Kidney (tissue), 14 donors: ENCODE data around the gene OR8B8. TPM values are rescaled to one million over a fixed set of nuclear protein-coding genes. Genes with fewer than 3 reads are reported as not detected.

Experiments used
- DNase-seq, 5 donors: peaks; one replicate each; pipeline ENCODE4 v3.0.0-alpha.2; 2013 to 2020
- FAIRE-seq: peaks from 2 replicates; lab custom pipeline; 2012; peaks lifted over from hg19 to GRCh38; lab: Jason Lieb, UNC
- H3K27ac ChIP-seq, 2 donors: one replicate each; pipeline ENCODE4 v1.7.0; 2013; ENCODE audit warnings: low read depth in 2 of 2, low read length in 2 of 2, inconsistent platforms in 1 of 2
- H3K27me3 ChIP-seq: one replicate; pipeline ENCODE4 v1.7.1; 2013; ENCODE audit warnings: low read length, inconsistent platforms; ENCODE audit not compliant: control insufficient read depth, insufficient read depth
- H3K36me3 ChIP-seq, 3 donors: one replicate each; pipeline versions ENCODE4 v1.7.0 to v1.7.1; 2013; ENCODE audit warnings: low read length in 3 of 3, control low read depth in 1 of 3, inconsistent platforms in 1 of 3; ENCODE audit not compliant: insufficient read depth in 3 of 3, control insufficient read depth in 2 of 3
- H3K4me1 ChIP-seq, 3 donors: one replicate each; pipeline versions ENCODE4 v1.7.0 to v1.7.1; 2013; ENCODE audit warnings: low read length in 3 of 3, inconsistent platforms in 1 of 3, low read depth in 1 of 3; ENCODE audit not compliant: control insufficient read depth in 2 of 3, insufficient read depth in 2 of 3
- H3K4me3 ChIP-seq, 3 donors: one replicate each; pipeline versions ENCODE4 v1.7.0 to v1.8.1; 2013; ENCODE audit warnings: low read length in 3 of 3, control low read depth in 1 of 3, inconsistent platforms in 1 of 3
- H3K9ac ChIP-seq, 3 donors: one replicate each; pipeline versions ENCODE4 v1.7.0 to v1.7.1; 2013; ENCODE audit warnings: low read length in 3 of 3, control low read depth in 1 of 3, inconsistent platforms in 1 of 3
- H3K9me3 ChIP-seq, 3 donors: one replicate each; pipeline versions ENCODE4 v1.7.0 to v1.7.1; 2013; ENCODE audit warnings: low read length in 3 of 3, control low read depth in 1 of 3, inconsistent platforms in 1 of 3; ENCODE audit not compliant: control insufficient read depth in 2 of 3, insufficient read depth in 1 of 3
- intact Hi-C: fragments of 100-400 bp; cut with DNase I; formaldehyde crosslinking; loops from one replicate; pipeline ENCODE4 v1.11.1; 2022
- polyA plus RNA-seq: library from polyadenylated mRNA; stranded (reverse); fragments of 350-450 nt; fragmentation: Illumina TruSeq; extraction: RNeasy Lipid Tissue Mini Kit (QIAGEN cat#74804); gene quantifications from one replicate; pipeline ENCODE4 v1.2.3, GENCODE V29; 2014; ENCODE audit warnings: low read depth, low replicate concordance; ENCODE audit not compliant: insufficient read depth
- total RNA-seq: library from RNA; stranded (reverse); fragmentation: NEBNext Ultra II Directional; extraction: Animal tissue kit (Norgen Biotek cat#: 25700); gene quantifications from one replicate; pipeline ENCODE4 v1.2.1, GENCODE V29; 2021
- TF ChIP-seq, protein P1 (sequence below): IDR thresholded peaks from 3 replicates; pipeline ENCODE4 v1.5.1; 2012; ENCODE audit warnings: mild to moderate bottlenecking, moderate library complexity, borderline replicate concordance; ENCODE audit not compliant: insufficient read depth; ENCODE audit errors: extremely low read depth
- donor health status: control.
- donor health status: control.
- donor health status: control.
- donor health status: control.
- donor health status: control.
- donor health status: DM: yes; HTN: yes; CAD: no.
- donor health status: Normal renal cell carcinoma (clear cell type).

OR8B8 gene
- total and polyA plus RNA-seq, 2 donors from 2014 or later = not detected

DNA sequence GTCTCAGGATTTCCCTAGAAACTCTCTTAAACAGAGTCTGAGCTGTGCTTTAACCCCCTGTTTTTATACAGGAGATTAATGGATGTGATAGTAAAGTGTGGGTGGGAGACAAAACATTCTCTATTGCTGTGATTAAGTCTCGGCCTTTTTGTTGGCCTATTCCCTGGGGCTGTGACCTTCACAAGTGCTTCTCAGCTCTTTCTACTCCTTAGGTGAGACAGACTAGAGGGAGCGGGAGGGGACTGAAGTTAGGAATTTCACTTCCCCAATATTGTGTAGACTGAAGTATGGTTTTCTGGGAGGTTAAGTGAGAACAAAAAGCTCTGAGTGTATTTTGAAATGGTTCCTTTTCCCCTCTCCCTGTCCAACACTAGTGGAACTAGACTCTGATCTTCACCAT, 29.8 kb upstream of the OR8B8 start:
- intact Hi-C loops = no loop called here
- Histone ChIP-seq H3K4me3 (no peak overlapping the region), H3K27ac (no peak overlapping the region), H3K9ac (no peak overlapping the region), H3K27me3 (no peaks in the 10 kb centered on the region), H3K36me3 (no peaks in the 10 kb centered on the region), H3K4me1 (no peaks in the 10 kb centered on the region), H3K9me3 (no peaks in the 10 kb centered on the region)
- TF ChIP-seq, protein P1, sequence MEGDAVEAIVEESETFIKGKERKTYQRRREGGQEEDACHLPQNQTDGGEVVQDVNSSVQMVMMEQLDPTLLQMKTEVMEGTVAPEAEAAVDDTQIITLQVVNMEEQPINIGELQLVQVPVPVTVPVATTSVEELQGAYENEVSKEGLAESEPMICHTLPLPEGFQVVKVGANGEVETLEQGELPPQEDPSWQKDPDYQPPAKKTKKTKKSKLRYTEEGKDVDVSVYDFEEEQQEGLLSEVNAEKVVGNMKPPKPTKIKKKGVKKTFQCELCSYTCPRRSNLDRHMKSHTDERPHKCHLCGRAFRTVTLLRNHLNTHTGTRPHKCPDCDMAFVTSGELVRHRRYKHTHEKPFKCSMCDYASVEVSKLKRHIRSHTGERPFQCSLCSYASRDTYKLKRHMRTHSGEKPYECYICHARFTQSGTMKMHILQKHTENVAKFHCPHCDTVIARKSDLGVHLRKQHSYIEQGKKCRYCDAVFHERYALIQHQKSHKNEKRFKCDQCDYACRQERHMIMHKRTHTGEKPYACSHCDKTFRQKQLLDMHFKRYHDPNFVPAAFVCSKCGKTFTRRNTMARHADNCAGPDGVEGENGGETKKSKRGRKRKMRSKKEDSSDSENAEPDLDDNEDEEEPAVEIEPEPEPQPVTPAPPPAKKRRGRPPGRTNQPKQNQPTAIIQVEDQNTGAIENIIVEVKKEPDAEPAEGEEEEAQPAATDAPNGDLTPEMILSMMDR = no peak
- DNase-seq = no peak
- no peak for FAIRE-seq

DNA sequence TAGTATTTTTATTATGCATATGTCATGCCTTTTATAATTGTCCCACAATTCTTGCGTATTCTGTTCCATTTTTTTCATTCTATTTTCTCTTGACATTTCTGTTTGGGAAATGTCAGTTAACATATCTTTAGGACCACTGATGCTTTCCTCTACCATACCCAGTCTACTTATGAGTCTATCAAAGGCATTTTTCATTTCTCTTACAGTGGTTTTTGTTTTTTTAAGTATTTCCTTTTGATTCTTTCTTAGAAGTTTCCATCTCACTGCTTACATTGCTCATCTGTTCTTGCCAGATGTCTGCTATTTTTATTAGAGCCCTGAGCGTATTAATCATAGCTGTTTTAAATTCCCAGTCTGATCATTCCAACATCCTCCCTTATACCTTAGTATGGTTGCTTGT, 29.3 kb upstream of the OR8B8 start:
- no peaks in the 10 kb centered on the region for H3K36me3 ChIP-seq
- no peaks in the 10 kb centered on the region for H3K27me3 ChIP-seq
- DNase-seq (no peak), FAIRE-seq (no peak)
- no peaks in the 10 kb centered on the region for H3K9me3 ChIP-seq
- no peak overlapping the region for H3K9ac ChIP-seq
- H3K27ac ChIP-seq = no peak overlapping the region
- no peak overlapping the region for H3K4me3 ChIP-seq
- intact Hi-C loops = no loop called here
- TF ChIP-seq, protein P1 = no peak
- no peaks in the 10 kb centered on the region for H3K4me1 ChIP-seq

DNA sequence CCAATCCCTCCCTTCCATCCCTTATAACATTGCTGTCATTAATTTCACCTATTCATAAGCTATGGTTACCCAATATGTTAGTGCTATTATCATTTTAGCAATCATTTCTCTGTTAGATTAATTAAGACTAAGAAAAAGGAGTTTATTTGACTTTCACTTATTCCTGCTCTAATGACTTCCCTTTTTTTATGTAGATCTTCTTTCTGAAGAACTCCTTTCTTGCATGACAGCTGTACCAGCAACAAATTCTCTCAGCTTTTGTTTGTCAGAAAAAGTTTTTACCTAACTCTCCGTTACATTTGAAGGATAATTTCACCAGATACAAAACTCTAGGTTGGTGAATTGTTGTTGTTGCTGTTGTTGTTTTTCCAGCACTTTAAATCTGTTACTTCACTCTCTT, 28.6 kb upstream of the OR8B8 start:
- Histone ChIP-seq H3K36me3 (no peaks in the 10 kb centered on the region), H3K27me3 (no peaks in the 10 kb centered on the region), H3K4me3 (no peak overlapping the region), H3K4me1 (no peaks in the 10 kb centered on the region), H3K9ac (no peak overlapping the region), H3K27ac (no peak overlapping the region), H3K9me3 (no peaks in the 10 kb centered on the region)
- intact Hi-C loops = no loop called here
- FAIRE-seq = no peak
- no peak for DNase-seq
- TF ChIP-seq, protein P1 = no peak

DNA sequence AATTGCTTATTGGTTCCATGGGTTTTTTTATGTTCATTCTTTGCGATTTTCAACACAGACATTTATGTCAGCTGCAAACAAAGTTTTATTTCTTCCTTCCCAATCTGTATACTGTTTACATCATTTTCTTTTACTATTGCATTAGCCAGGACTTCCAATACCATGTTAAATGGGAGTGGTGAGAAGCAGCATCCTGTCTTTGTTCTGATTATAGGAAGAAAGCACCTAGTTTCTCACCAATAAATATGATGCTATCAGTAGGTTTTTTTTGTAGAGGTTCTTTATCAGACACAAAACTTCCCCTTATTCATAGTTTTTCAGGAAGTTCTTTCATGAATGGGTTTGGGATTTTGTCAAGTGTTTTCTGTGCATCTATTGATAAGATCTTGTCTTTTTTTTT, 28.0 kb upstream of the OR8B8 start:
- Histone ChIP-seq H3K36me3 (no peaks in the 10 kb centered on the region), H3K9me3 (no peaks in the 10 kb centered on the region), H3K27ac (no peak overlapping the region), H3K9ac (no peak overlapping the region), H3K27me3 (no peaks in the 10 kb centered on the region), H3K4me1 (no peaks in the 10 kb centered on the region), H3K4me3 (no peak overlapping the region)
- intact Hi-C loops = no loop called here
- TF ChIP-seq, protein P1 = no peak
- FAIRE-seq (no peak), DNase-seq (no peak)
